Calu3 (cell line): ENCODE data around the gene ZNF737. TPM values are rescaled to one million over a fixed set of nuclear protein-coding genes. Genes with fewer than 3 reads are reported as not detected.
A peak's percentile ranks its signal among the peaks of the same experiment; 100 is the strongest.
"Not testable (repeated sequence)": the region's sequence is repeated elsewhere in the genome, so short reads cannot be mapped to it uniquely, and the experiment has no call there.

Experiments used
- Bru-seq: library from RNA; stranded (reverse); fragments of 400-500 nt; gene quantifications from one replicate; lab custom pipeline; 2021; lab: Mats Ljungman, UMichigan
- BruChase-seq, 2 experiments: library from RNA; stranded (reverse); fragments of 400-500 nt; gene quantifications; one replicate each; lab custom pipeline; 2021; lab: Mats Ljungman, UMichigan
- BruUV-seq: library from RNA; stranded (reverse); fragments of 400-500 nt; replicated peaks from 2 replicates; lab custom pipeline; 2021; lab: Mats Ljungman, UMichigan
- CTCF ChIA-PET: fragments of 300-600 bp; sonication (Branson Sonifier 250); formaldehyde crosslinking; loops from one replicate; lab custom pipeline; 2022; ENCODE audit warnings: antibody characterized with exemption; lab: Charles Lee
- DNase-seq: peaks from one replicate; pipeline ENCODE4 v3.0.0; 2022
- H3K27ac Mint-ChIP-seq: one replicate; pipeline ENCODE4 v1.8.0; 2022; ENCODE audit warnings: mixed read lengths; ENCODE audit not compliant: unreplicated experiment
- H3K27me3 Mint-ChIP-seq: one replicate; pipeline ENCODE4 v1.8.0; 2022; ENCODE audit warnings: mixed read lengths; ENCODE audit not compliant: unreplicated experiment
- H3K36me3 Mint-ChIP-seq: one replicate; pipeline ENCODE4 v1.8.0; 2022; ENCODE audit warnings: mild to moderate bottlenecking, moderate library complexity, mixed read lengths; ENCODE audit not compliant: insufficient read depth, unreplicated experiment
- H3K4me1 Mint-ChIP-seq: one replicate; pipeline ENCODE4 v1.8.0; 2022; ENCODE audit warnings: mild to moderate bottlenecking, low read depth, mixed read lengths; ENCODE audit not compliant: unreplicated experiment
- H3K4me3 Mint-ChIP-seq: one replicate; pipeline ENCODE4 v1.8.0; 2022; ENCODE audit warnings: mild to moderate bottlenecking, low read depth, moderate library complexity, mixed read lengths; ENCODE audit not compliant: unreplicated experiment
- H3K9me3 Mint-ChIP-seq: one replicate; pipeline ENCODE4 v1.8.0; 2022; ENCODE audit warnings: low read depth, mixed read lengths; ENCODE audit not compliant: unreplicated experiment
- intact Hi-C: fragments of 100-400 bp; cut with micrococcal nuclease; formaldehyde crosslinking; loops from one replicate; pipeline ENCODE4 v1.10.0; 2022; ENCODE audit not compliant: unreplicated experiment
- long read RNA-seq: library from polyadenylated mRNA; stranded (forward); transcript quantifications from one replicate; pipeline ENCODE4 v2.0.0, GENCODE V29; 2022
- total RNA-seq: library from RNA; stranded (reverse); gene quantifications from 2 replicates; pipeline ENCODE4 v1.2.3, GENCODE V29; 2022
- TF ChIP-seq, protein P1 (sequence below): fragments of 200-600 bp; IDR thresholded peaks from one replicate; pipeline ENCODE4 v1.8.0; 2022; ENCODE audit warnings: antibody characterized with exemption; ENCODE audit not compliant: unreplicated experiment

The ZNF737 gene
- total RNA-seq (3.8 and 4.4 TPM in 2 replicates), Bru-seq, nascent RNA (percentile 57 among the genes with signal in this experiment), BruChase-seq, experiment 1, labeled RNA remaining after a 6-hour chase (percentile 46 among the genes with signal in this experiment), BruChase-seq, experiment 2, labeled RNA remaining after a 2-hour chase (percentile 53 among the genes with signal in this experiment)
- long read RNA-seq, partial matches to known transcripts: 0 of 1 reads
- long read RNA-seq, other reads (novel, unspliced or antisense): 1 of 1 reads

DNA sequence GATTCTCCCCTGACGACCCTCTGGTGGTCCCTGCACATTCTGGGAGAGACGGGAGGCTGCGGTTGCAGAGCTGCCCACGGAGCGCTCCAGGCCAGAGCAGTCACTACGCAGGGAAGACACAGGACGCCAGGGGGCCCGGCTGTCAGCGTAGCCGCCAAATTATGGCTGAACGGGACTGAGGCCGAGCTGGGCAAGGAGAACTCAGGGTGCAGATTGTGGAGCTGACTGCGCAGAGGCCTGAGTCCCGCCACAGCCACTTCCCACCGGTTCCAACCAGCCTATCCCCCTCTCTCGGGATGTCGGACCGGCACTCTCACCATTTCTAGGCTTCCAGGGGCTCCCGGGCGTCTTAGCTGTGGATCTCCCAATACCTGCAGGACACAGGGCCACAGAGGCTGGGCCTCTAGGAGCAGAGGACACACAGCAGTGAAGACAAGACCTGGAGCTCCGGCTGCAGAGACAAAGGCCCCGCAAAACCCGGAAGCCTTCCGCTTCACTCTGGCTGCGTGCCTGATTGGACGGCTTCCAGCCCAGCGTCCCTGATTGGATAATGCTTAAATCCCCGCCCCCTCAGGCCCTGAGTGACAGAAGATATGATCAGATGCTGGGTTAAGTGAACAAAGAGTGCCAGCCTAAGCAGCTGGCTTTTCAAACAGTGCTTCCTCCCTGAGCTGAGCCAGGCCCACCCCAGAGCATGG lies at the start of gene ZNF737:
ZNF737 (minus strand) TSS at position 461 of the 698 bp plus-strand sequence; CDS start at position 320, 141 bp downstream.
- Mint-ChIP-seq H3K36me3 (peaks cover 11% of the 10 kb centered on the region), H3K4me1 (no peaks in the 10 kb centered on the region), H3K9me3 (no peaks in the 10 kb centered on the region), H3K27ac (peak within 1 kb of the TSS; percentile 63), H3K27me3 (no peaks in the 10 kb centered on the region), H3K4me3 (peak within 1 kb of the TSS; percentile 74)
- BruUV-seq: TSS peak; percentile 53
- DNase-seq: peak; percentile 78
- CTCF ChIA-PET: interaction anchor here (0.6 to 0.7 kb wide), 2 partner anchors 97 to 1677 kb away, joined by 3 to 10 read pairs; no protein-coding TSS in a partner anchor
- TF ChIP-seq, protein P1, sequence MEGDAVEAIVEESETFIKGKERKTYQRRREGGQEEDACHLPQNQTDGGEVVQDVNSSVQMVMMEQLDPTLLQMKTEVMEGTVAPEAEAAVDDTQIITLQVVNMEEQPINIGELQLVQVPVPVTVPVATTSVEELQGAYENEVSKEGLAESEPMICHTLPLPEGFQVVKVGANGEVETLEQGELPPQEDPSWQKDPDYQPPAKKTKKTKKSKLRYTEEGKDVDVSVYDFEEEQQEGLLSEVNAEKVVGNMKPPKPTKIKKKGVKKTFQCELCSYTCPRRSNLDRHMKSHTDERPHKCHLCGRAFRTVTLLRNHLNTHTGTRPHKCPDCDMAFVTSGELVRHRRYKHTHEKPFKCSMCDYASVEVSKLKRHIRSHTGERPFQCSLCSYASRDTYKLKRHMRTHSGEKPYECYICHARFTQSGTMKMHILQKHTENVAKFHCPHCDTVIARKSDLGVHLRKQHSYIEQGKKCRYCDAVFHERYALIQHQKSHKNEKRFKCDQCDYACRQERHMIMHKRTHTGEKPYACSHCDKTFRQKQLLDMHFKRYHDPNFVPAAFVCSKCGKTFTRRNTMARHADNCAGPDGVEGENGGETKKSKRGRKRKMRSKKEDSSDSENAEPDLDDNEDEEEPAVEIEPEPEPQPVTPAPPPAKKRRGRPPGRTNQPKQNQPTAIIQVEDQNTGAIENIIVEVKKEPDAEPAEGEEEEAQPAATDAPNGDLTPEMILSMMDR: no peak
- intact Hi-C loops: no loop called here

GRCh38 chr19:20614971-20615370 lies 49.4 kb upstream of the ZNF737 start:
- H3K27me3 Mint-ChIP-seq, intact Hi-C loops, CTCF ChIA-PET, H3K27ac Mint-ChIP-seq, H3K4me3 Mint-ChIP-seq, BruUV-seq, DNase-seq, H3K4me1 Mint-ChIP-seq, H3K36me3 Mint-ChIP-seq: not testable (repeated sequence)
- H3K9me3 Mint-ChIP-seq: peaks cover 20% of the 10 kb centered on the region

DNA sequence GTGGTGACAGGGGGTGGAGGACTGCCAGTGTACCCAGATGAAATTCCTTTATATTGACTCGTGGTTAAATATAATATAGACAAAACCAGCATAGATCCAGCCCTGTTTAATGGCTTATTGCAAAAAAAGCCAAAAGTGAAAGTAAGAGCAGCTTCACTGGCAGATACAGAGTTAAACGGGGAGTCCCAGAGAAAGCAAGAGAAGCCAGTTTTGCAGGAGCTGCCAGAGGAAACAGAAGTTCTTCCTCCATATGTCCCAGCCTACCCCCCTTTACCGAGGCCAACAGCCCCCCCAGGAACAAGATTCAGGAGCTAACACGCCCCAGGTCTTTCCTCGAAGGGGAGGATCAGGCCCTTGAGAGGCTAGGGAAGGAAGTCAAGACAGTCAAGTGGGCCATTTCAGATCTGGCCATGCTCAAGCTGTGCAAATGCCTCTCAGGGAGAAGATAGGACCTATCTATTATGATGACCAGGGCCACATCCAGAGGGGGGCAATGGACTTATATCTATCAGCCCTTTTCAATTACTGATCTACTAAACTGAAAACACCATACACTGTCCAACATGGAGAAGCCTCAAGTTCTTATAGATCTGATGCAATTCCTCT lies 47.2 kb upstream of the ZNF737 start:
- Mint-ChIP-seq H3K36me3 (no peaks in the 10 kb centered on the region), H3K4me1 (no peaks in the 10 kb centered on the region), H3K4me3 (no peak overlapping the region), H3K9me3 (peaks cover 22% of the 10 kb centered on the region), H3K27ac (no peak overlapping the region), H3K27me3 (no peaks in the 10 kb centered on the region)
- intact Hi-C loops: no loop called here
- TF ChIP-seq, protein P1: no peak
- BruUV-seq: no TSS peak
- no peak for DNase-seq
- CTCF ChIA-PET: no interaction called here

- TF ChIP-seq, protein P1: no peak
- Mint-ChIP-seq H3K27ac (no peak overlapping the region), H3K9me3 (peaks cover 22% of the 10 kb centered on the region), H3K27me3 (no peaks in the 10 kb centered on the region), H3K36me3 (no peaks in the 10 kb centered on the region), H3K4me3 (no peak overlapping the region), H3K4me1 (no peaks in the 10 kb centered on the region)
- CTCF ChIA-PET: no interaction called here
- intact Hi-C loops: no loop called here
- BruUV-seq: no TSS peak
- DNase-seq: no peak
Observed at GRCh38 chr19:20611866-20612265, 46.3 kb upstream of the ZNF737 start.
